HepG2 (cell line): ENCODE data around the gene ACAP2. TPM values are rescaled to one million over a fixed set of nuclear protein-coding genes. Genes with fewer than 3 reads are reported as not detected.
A peak's percentile ranks its signal among the peaks of the same experiment; 100 is the strongest.

Experiments
- ATAC-seq: fragments of 200-7000 bp; cut with Tn5 transposase; 3 replicates; pipeline ENCODE4 v1.9.1; 2020; ENCODE audit warnings: mild to moderate bottlenecking, moderate library complexity
- BruUV-seq: library from RNA; stranded (reverse); fragments of 400-500 nt; replicated peaks from 2 replicates; lab custom pipeline; 2021; lab: Mats Ljungman, UMichigan
- CTCF ChIA-PET: fragments of 300-600 bp; formaldehyde crosslinking; extraction: SDS; loops from one replicate; lab custom pipeline; 2021; ENCODE audit warnings: low total read pairs, inconsistent platforms, low intra/inter-chr PET ratio; lab: Yijun Ruan, JAX
- POLR2A ChIA-PET: fragments of 350-600 bp; sonication (Branson Sonifier 250); formaldehyde crosslinking; loops from one replicate; lab custom pipeline; 2020; ENCODE audit warnings: antibody characterized with exemption, inconsistent platforms; lab: Yijun Ruan, JAX
- DNase-seq: peaks from one replicate; pipeline ENCODE4 v3.0.0-alpha.2; 2015; ENCODE audit warnings: low spot score
- FAIRE-seq: peaks from 3 replicates; lab custom pipeline; 2011; peaks lifted over from hg19 to GRCh38; lab: Jason Lieb, UNC
- H2AFZ ChIP-seq: one replicate; pipeline ENCODE4 v1.6.1; 2011; ENCODE audit warnings: low read length, inconsistent platforms
- H3K27ac ChIP-seq: fragments of 300-600 bp; 3 replicates; pipeline ENCODE4 v1.8.0; 2011; ENCODE audit warnings: mixed run types, mild to moderate bottlenecking, mixed read lengths, low read length, inconsistent platforms; ENCODE audit not compliant: insufficient read depth; ENCODE audit errors: extremely low read length
- H3K27me3 ChIP-seq, 2 experiments: fragments of 200-600 bp in 1 of 2; 2 replicates in 1 of 2; 3 replicates in 1 of 2; pipeline versions ENCODE4 v1.6.0 to v1.8.0; 2011; ENCODE audit warnings: low read length in 2 of 2, mild to moderate bottlenecking in 2 of 2, moderate library complexity in 2 of 2, inconsistent platforms in 1 of 2; ENCODE audit not compliant: insufficient read depth in 2 of 2, control insufficient read depth in 1 of 2
- H3K36me3 ChIP-seq, 2 experiments: fragments of 200-600 bp in 1 of 2; replicated peaks in 1 of 2; 2 replicates in 1 of 2; 3 replicates in 1 of 2; pipeline versions ENCODE4 v1.5.1 to v1.8.0; 2011; ENCODE audit warnings: low read length in 2 of 2, inconsistent platforms in 1 of 2; ENCODE audit not compliant: insufficient read depth in 2 of 2, control insufficient read depth in 1 of 2
- H3K4me1 ChIP-seq: 2 replicates; pipeline ENCODE4 v1.5.1; 2012; ENCODE audit warnings: low read length, inconsistent platforms; ENCODE audit not compliant: insufficient read depth
- H3K4me2 ChIP-seq: 2 replicates; pipeline ENCODE4 v1.6.0; 2011; ENCODE audit warnings: low read depth, low read length, inconsistent platforms
- H3K4me3 ChIP-seq, 3 experiments: fragments of 200-600 bp in 1 of 3; sonication (generic), shearing (Covaris generic) in 1 of 3; replicated peaks in 1 of 3; 2 replicates each; pipeline ENCODE4 v1.5.1; 2011 to 2016; ENCODE audit warnings: low read length in 3 of 3, inconsistent platforms in 2 of 3, low read depth in 2 of 3, mild to moderate bottlenecking in 2 of 3, control low read depth in 1 of 3, mixed read lengths in 1 of 3; ENCODE audit not compliant: insufficient read depth in 1 of 3
- H3K79me2 ChIP-seq: one replicate; pipeline ENCODE4 v1.6.1; 2011; ENCODE audit warnings: low read length, inconsistent platforms; ENCODE audit not compliant: insufficient read depth
- H3K9ac ChIP-seq: 2 replicates; pipeline ENCODE4 v1.6.0; 2011; ENCODE audit warnings: mild to moderate bottlenecking, low read depth, low read length, inconsistent platforms; ENCODE audit not compliant: insufficient read depth
- H3K9me3 ChIP-seq: 2 replicates; pipeline ENCODE4 v1.5.1; 2012; ENCODE audit warnings: mild to moderate bottlenecking, low read length
- H4K20me1 ChIP-seq: 2 replicates; pipeline ENCODE4 v1.6.0; 2011; ENCODE audit warnings: inconsistent platforms, mild to moderate bottlenecking, low read length, moderate library complexity; ENCODE audit not compliant: insufficient read depth
- ATAD3A ChIP-seq: sonication (generic); formaldehyde crosslinking; IDR thresholded peaks from 2 replicates; pipeline ENCODE4 v1.4.0; 2020; ENCODE audit warnings: missing genetic modification reagents
- PHF21A ChIP-seq: sonication (generic); formaldehyde crosslinking; IDR thresholded peaks from 2 replicates; pipeline ENCODE4 v1.5.0; 2020; ENCODE audit warnings: mild to moderate bottlenecking, missing genetic modification reagents
- RBFOX2 ChIP-seq: fragments of 200-400 bp; formaldehyde crosslinking; IDR thresholded peaks from 2 replicates; pipeline ENCODE4 v1.6.1; 2017; ENCODE audit warnings: low read depth, mild to moderate bottlenecking, low read length
- ZFP82 ChIP-seq: sonication (generic); formaldehyde crosslinking; IDR thresholded peaks from 2 replicates; pipeline ENCODE4 v1.5.1; 2020; ENCODE audit warnings: mild to moderate bottlenecking, missing genetic modification reagents, borderline replicate concordance
- ZNF124 ChIP-seq: sonication (generic); formaldehyde crosslinking; IDR thresholded peaks from 2 replicates; pipeline ENCODE4 v1.4.0; 2020; ENCODE audit warnings: missing genetic modification reagents
- ZNF296 ChIP-seq: sonication (generic); formaldehyde crosslinking; conservative IDR thresholded peaks from 2 replicates; pipeline ENCODE4 v1.5.0; 2020; ENCODE audit warnings: mild to moderate bottlenecking, missing genetic modification reagents
- ZNF569 ChIP-seq: sonication (generic); formaldehyde crosslinking; IDR thresholded peaks from 2 replicates; pipeline ENCODE4 v1.5.0; 2020; ENCODE audit warnings: mild to moderate bottlenecking, missing genetic modification reagents, moderate library complexity, borderline replicate concordance
- ZSCAN29 ChIP-seq: sonication (generic); formaldehyde crosslinking; conservative IDR thresholded peaks from 2 replicates; pipeline ENCODE4 v1.4.0; 2020; ENCODE audit warnings: mild to moderate bottlenecking, missing genetic modification reagents
- ZZZ3 ChIP-seq: sonication (generic); formaldehyde crosslinking; IDR thresholded peaks from 2 replicates; pipeline ENCODE4 v1.4.0; 2020; ENCODE audit warnings: missing genetic modification reagents, mild to moderate bottlenecking, borderline replicate concordance
- WGBS: methylation state at CpG from one replicate; pipeline ENCODE4 v1.1.6; 2017; ENCODE audit warnings: low lambda C conversion rate; 5-methylcytosine and 5-hydroxymethylcytosine counted together
- in situ Hi-C: cut with HindIII; loops from 2 replicates; pipeline ENCODE4 v1.10.0; 2017; ENCODE audit warnings: low pct_unique_long_range_greater_than_20kb; ENCODE audit not compliant: extremely low pct_ligation_motif_present
- intact Hi-C: fragments of 100-400 bp; cut with micrococcal nuclease; formaldehyde crosslinking; loops from one replicate; pipeline ENCODE4 v1.10.0; 2022; ENCODE audit not compliant: unreplicated experiment
- polyA plus RNA-seq, 8 experiments: library from polyadenylated mRNA; depleted of rRNA in 3 of 8; stranded (reverse) in 7 of 8; unstranded in 1 of 8; fragments of >200 nt; fragmentation: Illumina TruSeq in 4 of 8; extraction: Trizol in 4 of 8; gene quantifications; 2 replicates each; pipeline versions ENCODE4 v1.2.1 to v1.2.3, GENCODE V29; 2011 to 2016; ENCODE audit warnings: low read depth in 4 of 8, missing spikeins in 1 of 8, mixed read lengths in 1 of 8; ENCODE audit not compliant: insufficient read depth in 1 of 8
- total RNA-seq, 5 experiments: library from RNA; depleted of rRNA; stranded (reverse); fragments of >200 nt; fragmentation: Illumina TruSeq; extraction: Trizol; gene quantifications; 2 replicates each; pipeline ENCODE4 v1.2.3, GENCODE V29; 2016; ENCODE audit warnings: low read depth in 1 of 5
- TF ChIP-seq, protein P1 (sequence below): sonication (generic); formaldehyde crosslinking; IDR thresholded peaks from 2 replicates; pipeline ENCODE4 v1.5.0; 2020; ENCODE audit warnings: mild to moderate bottlenecking, missing genetic modification reagents
- TF ChIP-seq, protein P2 (sequence below), 2 experiments: sonication (generic) in 1 of 2; formaldehyde crosslinking in 1 of 2; IDR thresholded peaks; 2 replicates each; pipeline versions ENCODE4 v1.4.0 to v1.6.1; 2018 to 2020; ENCODE audit warnings: missing genetic modification reagents in 2 of 2, borderline replicate concordance in 1 of 2, low read depth in 1 of 2, mild to moderate bottlenecking in 1 of 2, missing biosample characterization in 1 of 2
- TF ChIP-seq, protein P3 (sequence below): sonication (generic); formaldehyde crosslinking; IDR thresholded peaks from 2 replicates; pipeline ENCODE4 v1.4.0; 2020; ENCODE audit warnings: missing genetic modification reagents, low read depth, mild to moderate bottlenecking, borderline replicate concordance
- TF ChIP-seq, protein P4 (sequence below): sonication (generic); formaldehyde crosslinking; conservative IDR thresholded peaks from 2 replicates; pipeline ENCODE4 v1.4.0; 2020; ENCODE audit warnings: mild to moderate bottlenecking, missing genetic modification reagents, moderate library complexity

ACAP2 gene
- total and polyA plus RNA-seq, 2 of the 13 experiments (the other 11 are each of a cell fraction or from before 2014, with no cell fraction given), result 7.3 to 23.9 TPM

DNA sequence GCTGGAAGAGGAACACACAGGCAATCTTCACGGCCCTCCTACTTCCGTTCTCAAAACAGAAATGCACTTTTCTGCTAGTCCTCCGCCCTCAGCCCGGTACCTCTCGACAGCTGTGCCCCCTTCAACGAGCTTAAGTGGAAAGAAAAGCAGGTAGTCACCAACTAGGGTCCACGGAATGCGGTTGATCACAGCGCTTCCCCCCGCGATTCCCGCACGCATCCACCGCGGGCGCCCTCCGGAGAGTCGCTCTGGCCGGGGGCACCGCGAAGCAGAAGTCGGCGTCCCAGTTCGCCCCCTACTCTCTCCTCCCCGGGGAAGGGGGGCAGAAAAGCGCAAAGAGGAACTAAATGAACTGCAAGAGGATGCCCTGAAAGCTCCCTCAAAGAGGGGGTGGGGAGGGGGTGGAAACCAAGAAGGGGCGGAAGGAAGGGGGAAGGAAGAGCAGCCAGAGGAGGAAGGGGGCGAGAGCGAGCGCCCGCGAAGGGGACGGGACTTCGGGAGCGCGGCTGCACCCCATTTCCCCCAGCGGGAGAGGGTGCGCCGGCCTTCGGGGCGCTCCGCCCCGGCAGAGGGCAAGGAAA lies 738 bp downstream of the ACAP2 start:
- peak overlapping the region; percentile 89 for H3K27ac ChIP-seq
- intact Hi-C loops, result loop anchor here (10.0 kb wide), 1 partner anchor 83 kb away; no protein-coding TSS in a partner anchor
- ChIA-PET CTCF (no interaction called here), POLR2A (interaction anchor here (1.3 to 1.5 kb wide), 3 partner anchors 9 to 172 kb away, joined by 3 to 4 read pairs (median 4); no protein-coding TSS in a partner anchor)
- no peak for FAIRE-seq
- ATAC-seq, result peak; percentile 13
- no peaks in the 10 kb centered on the region for H4K20me1 ChIP-seq
- peak overlapping the region; percentile 91 for H3K9ac ChIP-seq
- H3K36me3 ChIP-seq, result no peaks in the 10 kb centered on the region
- H3K4me1 ChIP-seq, result peaks cover 45% of the 10 kb centered on the region
- peak overlapping the region; percentile 87 for H3K4me2 ChIP-seq
- peaks cover 41% of the 10 kb centered on the region for H3K79me2 ChIP-seq
- no peaks in the 10 kb centered on the region for H3K9me3 ChIP-seq
- WGBS, result under 1% methylated on average over 30 of the region's 43 CpGs
- BruUV-seq, result no TSS peak
- DNase-seq, result no peak
- H3K4me3 ChIP-seq, result peak overlapping the region; percentile 72 to 91 (median 79)
- in situ Hi-C loops, result no loop called here
- no peak overlapping the region for H2AFZ ChIP-seq
- no peaks in the 10 kb centered on the region for H3K27me3 ChIP-seq
- TF ChIP-seq, protein P1, sequence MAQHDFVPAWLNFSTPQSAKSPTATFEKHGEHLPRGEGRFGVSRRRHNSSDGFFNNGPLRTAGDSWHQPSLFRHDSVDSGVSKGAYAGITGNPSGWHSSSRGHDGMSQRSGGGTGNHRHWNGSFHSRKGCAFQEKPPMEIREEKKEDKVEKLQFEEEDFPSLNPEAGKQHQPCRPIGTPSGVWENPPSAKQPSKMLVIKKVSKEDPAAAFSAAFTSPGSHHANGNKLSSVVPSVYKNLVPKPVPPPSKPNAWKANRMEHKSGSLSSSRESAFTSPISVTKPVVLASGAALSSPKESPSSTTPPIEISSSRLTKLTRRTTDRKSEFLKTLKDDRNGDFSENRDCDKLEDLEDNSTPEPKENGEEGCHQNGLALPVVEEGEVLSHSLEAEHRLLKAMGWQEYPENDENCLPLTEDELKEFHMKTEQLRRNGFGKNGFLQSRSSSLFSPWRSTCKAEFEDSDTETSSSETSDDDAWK, result no peak
- TF ChIP-seq ATAD3A (CRISPR knock-in tag), result no peak
- no peak for TF ChIP-seq PHF21A
- TF ChIP-seq, protein P2, sequence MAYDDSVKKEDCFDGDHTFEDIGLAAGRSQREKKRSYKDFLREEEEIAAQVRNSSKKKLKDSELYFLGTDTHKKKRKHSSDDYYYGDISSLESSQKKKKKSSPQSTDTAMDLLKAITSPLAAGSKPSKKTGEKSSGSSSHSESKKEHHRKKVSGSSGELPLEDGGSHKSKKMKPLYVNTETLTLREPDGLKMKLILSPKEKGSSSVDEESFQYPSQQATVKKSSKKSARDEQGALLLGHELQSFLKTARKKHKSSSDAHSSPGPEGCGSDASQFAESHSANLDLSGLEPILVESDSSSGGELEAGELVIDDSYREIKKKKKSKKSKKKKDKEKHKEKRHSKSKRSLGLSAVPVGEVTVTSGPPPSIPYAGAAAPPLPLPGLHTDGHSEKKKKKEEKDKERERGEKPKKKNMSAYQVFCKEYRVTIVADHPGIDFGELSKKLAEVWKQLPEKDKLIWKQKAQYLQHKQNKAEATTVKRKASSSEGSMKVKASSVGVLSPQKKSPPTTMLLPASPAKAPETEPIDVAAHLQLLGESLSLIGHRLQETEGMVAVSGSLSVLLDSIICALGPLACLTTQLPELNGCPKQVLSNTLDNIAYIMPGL (CRISPR knock-in tag; IDR thresholded peaks at IDR 0.05; ENCODE audit: borderline replicate concordance in 1 of 2, low read depth in 1 of 2), result 0 out of 4 replicates have a peak, but pooled peaks of 1 of the 2 experiments have one; percentile 25
- no peak for TF ChIP-seq ZNF124 (CRISPR knock-in tag)
- TF ChIP-seq, protein P3, sequence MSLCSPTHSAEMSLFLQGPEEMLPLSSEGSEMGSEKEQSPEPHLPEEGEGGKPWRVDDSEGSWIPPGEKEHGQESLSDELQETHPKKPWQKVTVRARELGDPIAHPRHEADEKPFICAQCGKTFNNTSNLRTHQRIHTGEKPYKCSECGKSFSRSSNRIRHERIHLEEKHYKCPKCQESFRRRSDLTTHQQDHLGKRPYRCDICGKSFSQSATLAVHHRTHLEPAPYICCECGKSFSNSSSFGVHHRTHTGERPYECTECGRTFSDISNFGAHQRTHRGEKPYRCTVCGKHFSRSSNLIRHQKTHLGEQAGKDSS (CRISPR knock-in tag), result 0 out of 2 replicates have a peak, but pooled peaks have one; percentile 4
- no peak for TF ChIP-seq ZZZ3 (CRISPR knock-in tag)
- TF ChIP-seq ZSCAN29 (CRISPR knock-in tag), result no peak
- no peak for TF ChIP-seq RBFOX2
- peak; percentile 68 for TF ChIP-seq ZFP82 (CRISPR knock-in tag)
- TF ChIP-seq ZNF296, result no peak
- TF ChIP-seq, protein P4, sequence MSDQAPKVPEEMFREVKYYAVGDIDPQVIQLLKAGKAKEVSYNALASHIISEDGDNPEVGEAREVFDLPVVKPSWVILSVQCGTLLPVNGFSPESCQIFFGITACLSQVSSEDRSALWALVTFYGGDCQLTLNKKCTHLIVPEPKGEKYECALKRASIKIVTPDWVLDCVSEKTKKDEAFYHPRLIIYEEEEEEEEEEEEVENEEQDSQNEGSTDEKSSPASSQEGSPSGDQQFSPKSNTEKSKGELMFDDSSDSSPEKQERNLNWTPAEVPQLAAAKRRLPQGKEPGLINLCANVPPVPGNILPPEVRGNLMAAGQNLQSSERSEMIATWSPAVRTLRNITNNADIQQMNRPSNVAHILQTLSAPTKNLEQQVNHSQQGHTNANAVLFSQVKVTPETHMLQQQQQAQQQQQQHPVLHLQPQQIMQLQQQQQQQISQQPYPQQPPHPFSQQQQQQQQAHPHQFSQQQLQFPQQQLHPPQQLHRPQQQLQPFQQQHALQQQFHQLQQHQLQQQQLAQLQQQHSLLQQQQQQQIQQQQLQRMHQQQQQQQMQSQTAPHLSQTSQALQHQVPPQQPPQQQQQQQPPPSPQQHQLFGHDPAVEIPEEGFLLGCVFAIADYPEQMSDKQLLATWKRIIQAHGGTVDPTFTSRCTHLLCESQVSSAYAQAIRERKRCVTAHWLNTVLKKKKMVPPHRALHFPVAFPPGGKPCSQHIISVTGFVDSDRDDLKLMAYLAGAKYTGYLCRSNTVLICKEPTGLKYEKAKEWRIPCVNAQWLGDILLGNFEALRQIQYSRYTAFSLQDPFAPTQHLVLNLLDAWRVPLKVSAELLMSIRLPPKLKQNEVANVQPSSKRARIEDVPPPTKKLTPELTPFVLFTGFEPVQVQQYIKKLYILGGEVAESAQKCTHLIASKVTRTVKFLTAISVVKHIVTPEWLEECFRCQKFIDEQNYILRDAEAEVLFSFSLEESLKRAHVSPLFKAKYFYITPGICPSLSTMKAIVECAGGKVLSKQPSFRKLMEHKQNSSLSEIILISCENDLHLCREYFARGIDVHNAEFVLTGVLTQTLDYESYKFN, result no peak
- no peak for TF ChIP-seq ZNF569 (CRISPR knock-in tag)
